ENCODE results near the gene RGS7BP.

The RGS7BP gene

GRCh38 chr5:64566310-64566916, 60.6 kb downstream of the RGS7BP start:
- DNase-seq = no peak

- no peak for DNase-seq
These were observed 64.0 kb downstream of the RGS7BP start for GRCh38 chr5:64569858-64570257.

DNA sequence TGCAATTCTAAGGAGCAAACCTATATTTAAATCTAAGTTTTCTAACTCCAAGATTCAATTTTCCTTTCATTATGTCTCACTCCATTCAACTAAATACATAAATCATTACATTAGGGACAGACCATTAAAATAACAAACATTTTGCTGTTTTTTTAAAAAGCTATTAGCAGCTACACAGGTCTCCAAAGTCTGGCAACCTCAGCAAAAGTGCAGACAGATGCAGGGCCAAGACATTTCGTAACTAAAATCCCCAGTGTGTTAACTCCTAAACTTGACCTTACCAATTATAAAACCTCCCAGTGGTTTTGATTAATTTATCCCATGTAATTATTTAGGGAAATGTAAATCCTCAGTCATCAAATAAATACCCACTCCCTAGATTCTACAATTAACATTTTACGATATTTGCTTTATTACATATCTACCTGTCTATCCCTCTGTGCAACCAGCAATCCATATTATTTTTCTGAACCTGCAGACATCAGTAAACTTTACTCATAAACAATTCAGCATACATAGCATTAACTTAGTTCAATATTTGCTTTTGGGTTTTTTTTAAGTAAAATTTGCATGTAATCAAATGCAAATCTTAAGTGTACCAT, 64.7 kb downstream of the RGS7BP start:
- DNase-seq = no peak

DNA sequence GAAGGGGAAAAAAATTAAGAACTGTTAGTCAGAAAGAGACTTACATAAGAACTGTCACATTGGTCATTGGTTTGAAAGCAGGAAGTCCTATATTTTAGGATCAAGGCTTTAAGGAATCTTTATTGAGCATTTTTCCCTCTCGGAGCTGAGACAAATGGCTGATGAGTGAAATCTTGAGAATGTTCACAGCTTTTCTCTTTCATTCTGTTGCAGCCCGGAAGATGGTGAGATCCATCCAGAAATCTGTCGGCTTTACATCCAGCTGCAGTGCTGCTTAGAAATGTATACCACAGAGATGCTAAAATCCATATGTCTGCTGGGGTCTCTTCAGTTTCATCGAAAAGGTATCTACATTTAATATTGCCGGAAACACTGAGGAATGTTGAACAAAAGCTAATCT, 69.7 kb downstream of the RGS7BP start:
- DNase-seq = no peak

- DNase-seq = no peak
These were observed 70.4 kb downstream of the RGS7BP start for GRCh38 chr5:64576250-64576649.

GRCh38 chr5:64585646-64586045, 79.8 kb downstream of the RGS7BP start:
- no peak for DNase-seq

GRCh38 chr5:64587370-64587769, 81.6 kb downstream of the RGS7BP start:
- no peak for DNase-seq

- DNase-seq = no peak
These were observed 87.0 kb downstream of the RGS7BP start for GRCh38 chr5:64592730-64593341.

DNA sequence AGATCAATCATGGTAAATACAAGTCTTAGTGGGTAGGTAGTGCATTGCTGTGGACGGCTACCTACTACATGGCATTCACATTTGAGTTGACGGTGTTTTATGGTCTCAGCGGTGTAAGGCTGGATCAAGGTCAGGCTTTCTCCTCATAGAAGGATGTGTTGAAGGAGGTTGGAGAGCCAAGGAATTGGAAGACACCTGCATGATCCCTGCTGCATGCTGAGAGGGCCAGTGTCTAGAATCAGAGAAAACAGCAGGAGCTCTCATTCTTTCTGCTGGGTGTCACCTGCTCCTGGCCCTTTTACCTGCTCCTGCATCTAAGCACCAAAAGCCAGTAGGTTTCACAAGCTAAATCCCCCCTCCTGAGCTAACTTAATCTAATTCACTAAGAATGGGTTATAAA, 88.2 kb downstream of the RGS7BP start:
- DNase-seq = no peak

- DNase-seq = no peak
These were observed 88.8 kb downstream of the RGS7BP start for GRCh38 chr5:64594601-64595000.

GRCh38 chr5:64595031-64595855, 89.4 kb downstream of the RGS7BP start:
- DNase-seq = no peak

DNA sequence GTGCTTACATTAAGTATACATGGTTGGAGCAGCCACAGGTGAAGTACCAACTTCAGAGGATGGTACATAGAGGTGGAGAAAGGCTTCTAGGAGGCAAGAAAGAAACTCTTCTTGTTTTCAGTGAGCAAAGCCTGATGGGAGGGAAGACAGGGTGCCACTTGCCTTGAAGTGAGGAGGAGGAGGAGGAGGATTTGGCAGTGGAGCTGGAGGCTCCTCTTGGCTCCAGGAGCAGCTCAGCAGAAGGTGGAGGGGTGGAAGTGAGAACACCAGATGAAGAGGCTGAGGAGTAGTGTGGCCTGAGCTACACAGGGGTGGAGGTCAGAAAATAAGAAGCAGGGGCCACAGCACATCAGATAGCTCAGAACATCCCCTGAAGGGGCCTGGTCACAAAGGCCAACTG, 93.4 kb downstream of the RGS7BP start:
- DNase-seq = no peak

DNA sequence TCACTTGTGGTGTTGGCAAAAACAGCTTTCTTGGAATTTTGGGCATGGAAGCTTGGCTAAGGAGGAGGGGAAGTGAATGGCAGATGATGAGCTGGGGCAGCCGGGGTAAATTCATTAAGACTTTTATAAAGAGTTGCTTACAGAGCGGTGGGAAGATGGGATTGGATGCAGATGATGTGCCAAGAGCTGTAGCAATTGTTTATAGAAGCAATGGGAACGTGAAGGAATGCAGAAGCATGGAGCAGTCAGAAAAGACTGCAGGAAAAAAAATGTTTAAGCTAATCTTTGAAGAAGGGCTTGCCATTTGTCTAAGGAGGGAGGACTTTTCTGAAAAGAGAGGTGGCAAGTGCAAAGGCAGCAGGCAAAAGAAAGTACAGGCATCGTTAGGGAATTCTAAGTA, 97.9 kb downstream of the RGS7BP start:
- no peak for DNase-seq

DNA sequence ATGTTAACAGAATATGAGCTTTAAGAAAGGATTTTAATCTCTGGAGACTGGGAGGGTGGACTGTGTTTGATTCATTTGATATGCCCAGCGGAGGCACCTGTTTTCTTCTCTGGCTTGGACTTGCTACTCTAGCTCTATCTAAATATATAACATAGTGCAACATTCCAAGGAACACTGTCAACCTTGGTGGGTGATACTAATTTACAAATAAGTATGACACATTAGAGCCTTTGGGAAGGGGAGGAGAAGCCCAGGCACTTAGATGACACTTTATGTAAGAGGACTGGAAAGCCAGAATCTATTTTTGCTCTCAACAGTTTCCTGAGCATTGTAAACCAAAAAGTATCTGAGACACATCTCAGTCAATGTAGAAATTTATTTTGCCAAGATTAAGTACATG, 101.1 kb downstream of the RGS7BP start:
- no peak for DNase-seq

DNA sequence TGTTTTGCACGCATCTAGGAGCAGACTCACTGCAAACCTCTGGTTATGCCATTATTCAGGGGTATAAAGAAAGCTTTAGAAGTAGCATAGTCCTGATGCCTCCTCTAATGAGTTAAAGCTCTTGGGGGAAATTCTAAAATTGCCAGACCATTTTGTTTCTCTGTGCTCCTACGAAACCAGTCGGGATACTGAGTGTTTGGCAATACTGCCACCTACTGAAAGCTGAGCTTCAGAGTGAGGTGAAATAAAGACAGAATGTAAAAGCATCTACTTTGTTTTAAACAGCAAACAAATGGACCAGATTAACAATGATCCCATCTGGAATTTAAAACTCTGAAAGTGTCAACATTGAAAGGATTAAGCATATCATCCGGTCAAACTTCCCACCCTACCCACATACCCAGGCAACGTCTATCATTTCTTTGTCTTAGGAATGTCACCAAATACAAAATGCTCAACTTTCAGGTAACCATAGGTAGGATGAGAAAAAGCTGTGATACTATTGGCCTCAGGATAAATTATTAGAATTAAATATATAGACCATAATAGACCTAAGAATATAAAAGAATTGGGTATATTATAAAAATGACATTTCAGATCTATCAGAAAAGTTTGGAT, 106.6 kb downstream of the RGS7BP start:
- DNase-seq = no peak

- no peak for DNase-seq
These were observed 110.1 kb downstream of the RGS7BP start for GRCh38 chr5:64615895-64616294.

DNA sequence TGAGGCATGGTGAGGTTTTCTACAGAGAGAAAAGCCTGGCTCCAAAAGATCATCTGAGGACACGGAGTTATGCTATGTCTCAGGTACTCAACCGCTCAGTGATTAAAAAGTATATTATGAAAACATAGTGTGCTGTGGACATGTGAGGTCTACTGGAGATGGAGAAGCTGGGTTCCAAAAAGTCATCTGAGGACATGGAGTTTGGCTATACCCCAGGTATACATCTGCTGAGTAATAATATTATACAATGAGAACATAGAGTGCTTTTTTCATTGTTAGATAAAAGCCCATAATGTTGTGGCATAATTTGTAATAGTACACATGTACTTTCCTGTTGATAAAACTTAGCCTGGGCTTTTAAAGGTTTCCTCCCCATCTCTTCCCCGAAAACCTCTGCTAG, 113.8 kb downstream of the RGS7BP start:
- no peak for DNase-seq

GRCh38 chr5:64622991-64623390, 117.2 kb downstream of the RGS7BP start:
- no peak for DNase-seq

GRCh38 chr5:64625678-64626077, 119.9 kb downstream of the RGS7BP start:
- no peak for DNase-seq

GRCh38 chr5:64628901-64629300, 123.1 kb downstream of the RGS7BP start:
- no peak for DNase-seq

DNA sequence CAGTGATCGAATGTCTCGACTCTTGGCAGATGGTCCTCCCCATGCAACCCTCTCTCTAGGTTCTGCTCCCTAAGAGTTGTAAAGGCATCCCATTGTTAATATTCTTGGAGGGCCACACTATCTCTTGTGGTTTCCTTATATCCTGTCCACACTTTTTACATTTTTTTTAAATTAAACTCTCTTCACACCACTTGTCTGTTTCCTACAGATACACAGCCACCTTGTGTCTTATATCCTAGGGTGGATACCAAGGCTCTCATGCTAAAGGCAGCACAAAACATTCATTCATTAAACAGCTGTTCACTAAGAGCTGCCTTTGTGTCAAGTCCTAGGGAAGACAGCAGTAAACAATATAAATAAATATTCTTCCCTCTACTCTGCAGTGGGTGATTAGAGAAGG, 124.0 kb downstream of the RGS7BP start:
- DNase-seq = no peak

DNA sequence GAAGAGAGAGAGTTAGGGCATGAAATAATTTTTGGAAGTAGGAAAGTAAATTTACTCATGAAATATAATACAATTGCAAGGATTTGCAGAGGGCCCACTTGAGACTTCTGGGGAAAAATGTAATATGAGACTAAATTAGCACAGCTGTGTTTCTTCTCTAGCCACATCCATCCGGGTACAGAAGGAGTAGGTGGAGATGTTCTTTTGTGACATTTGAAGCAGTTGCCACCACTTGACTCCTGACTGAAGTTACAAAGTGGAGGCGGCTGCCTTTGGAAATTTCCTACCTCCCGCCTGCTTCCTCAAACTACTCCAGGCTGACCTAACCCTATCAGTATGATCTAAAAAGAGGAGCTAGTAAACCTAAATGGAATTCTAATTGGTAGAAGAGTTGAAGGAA, 126.4 kb downstream of the RGS7BP start:
- DNase-seq = no peak

DNA sequence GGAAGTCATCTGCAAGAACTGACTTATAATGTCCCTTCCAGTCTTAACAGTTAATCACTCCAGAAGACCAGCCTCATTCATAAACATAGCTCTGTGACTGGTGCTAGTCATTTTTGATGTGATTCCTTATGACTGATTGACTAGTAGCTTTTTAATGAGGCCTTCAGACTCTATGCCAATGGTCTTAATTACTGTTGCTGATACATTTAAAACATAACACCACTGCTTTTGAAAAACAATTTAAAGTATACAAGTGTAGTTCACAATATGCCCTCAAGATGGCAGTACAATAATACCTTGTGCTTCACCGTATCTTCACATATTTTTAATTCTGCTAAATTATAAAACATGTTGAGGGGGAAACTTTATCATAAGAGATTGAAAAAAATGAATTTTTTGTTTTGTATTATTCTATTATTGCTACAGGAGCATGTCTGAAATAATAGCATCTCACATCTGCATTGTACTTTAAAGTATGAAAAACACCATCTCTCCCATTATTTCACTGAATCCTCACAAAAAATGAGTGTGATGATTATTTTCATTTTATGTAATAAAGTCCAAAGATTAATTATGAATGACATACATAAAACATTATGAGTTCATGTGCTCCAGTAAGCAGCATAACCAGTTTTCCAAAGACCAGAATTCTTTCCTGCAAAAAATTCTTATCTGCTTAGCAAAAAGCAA, 129.3 kb downstream of the RGS7BP start:
- DNase-seq = no peak

Data from T-helper 9 cell (primary cell).